ENCODE results near the gene TRIP6. TPM values are rescaled to one million over a fixed set of nuclear protein-coding genes. Genes with fewer than 3 reads are reported as not detected.
"Not testable (repeated sequence)": the region's sequence is repeated elsewhere in the genome, so short reads cannot be mapped to it uniquely, and the experiment has no call there.

Gene TRIP6
- total RNA-seq, 1 donor from 2014 or later = 30.8 TPM

GRCh38 chr7:100900978-100901377 lies 33.8 kb downstream of the TRIP6 start:
- intact Hi-C loops (cut with micrococcal nuclease) = no loop called here

- intact Hi-C loops (cut with micrococcal nuclease) = no loop called here
Measured at GRCh38 chr7:100901921-100902332, 34.7 kb downstream of the TRIP6 start.

GRCh38 chr7:100902638-100903037 lies 35.5 kb downstream of the TRIP6 start:
- intact Hi-C loops (cut with micrococcal nuclease) = no loop called here

GRCh38 chr7:100908512-100908911 lies 41.3 kb downstream of the TRIP6 start:
- intact Hi-C loops (cut with micrococcal nuclease) = no loop called here

- intact Hi-C loops (cut with micrococcal nuclease) = not testable (repeated sequence)
Measured at GRCh38 chr7:100910443-100910842, 43.3 kb downstream of the TRIP6 start.

- intact Hi-C loops (cut with micrococcal nuclease) = no loop called here
Measured at GRCh38 chr7:100911484-100911883, 44.3 kb downstream of the TRIP6 start.

- intact Hi-C loops (cut with micrococcal nuclease) = no loop called here
Measured at GRCh38 chr7:100914208-100914878, 47.2 kb downstream of the TRIP6 start.

GRCh38 chr7:100914879-100915447 lies 47.8 kb downstream of the TRIP6 start:
- intact Hi-C loops (cut with micrococcal nuclease) = no loop called here

- intact Hi-C loops (cut with micrococcal nuclease) = not testable (repeated sequence)
Measured at GRCh38 chr7:100919335-100919734, 52.1 kb downstream of the TRIP6 start.

GRCh38 chr7:100919779-100920437 lies 52.7 kb downstream of the TRIP6 start:
- intact Hi-C loops (cut with micrococcal nuclease) = not testable (repeated sequence)

- intact Hi-C loops (cut with micrococcal nuclease) = no loop called here
Measured at GRCh38 chr7:100921039-100921438, 53.9 kb downstream of the TRIP6 start.

Other genes with a start within 250 kb of the TRIP6 start
- gene TFR2, start 225.8 kb upstream of the TRIP6 start, total RNA-seq = 11.7 and 13.5 TPM in 2 replicates
- not detected in 2 replicates for gene ACTL6B, start 210.9 kb upstream of the TRIP6 start, total RNA-seq
- 239 and 243 TPM in 2 replicates for gene GNB2, start 193.6 kb upstream of the TRIP6 start, total RNA-seq
- gene GIGYF1, start 173.1 kb upstream of the TRIP6 start, total RNA-seq = 43.5 and 49.7 TPM in 2 replicates
- 45.4 and 46.8 TPM in 2 replicates for gene POP7, start 161.3 kb upstream of the TRIP6 start, total RNA-seq
- not detected in 2 replicates for gene EPO, start 146.9 kb upstream of the TRIP6 start, total RNA-seq
- not detected in 2 replicates for gene ZAN, start 133.8 kb upstream of the TRIP6 start, total RNA-seq
- 1.5 and 1.7 TPM in 2 replicates for gene EPHB4, start 39.9 kb upstream of the TRIP6 start, total RNA-seq
- gene SLC12A9, start 14.7 kb upstream of the TRIP6 start, total RNA-seq = 41.3 and 45.6 TPM in 2 replicates
- gene SRRT, start 7.7 kb downstream of the TRIP6 start, total RNA-seq = 247 and 258 TPM in 2 replicates
- gene UFSP1, start 22.3 kb downstream of the TRIP6 start, total RNA-seq = 2.9 and 3.5 TPM in 2 replicates
- gene ACHE, start 28.5 kb downstream of the TRIP6 start, total RNA-seq = 0.23 TPM in 1 of 2 replicates, not detected in the other
- not detected in 2 replicates for gene MUC3A, start 82.1 kb downstream of the TRIP6 start, total RNA-seq
- gene MUC12, start 102.2 kb downstream of the TRIP6 start, total RNA-seq = 0.48 TPM in 2 replicates
- gene MUC17, start 152.7 kb downstream of the TRIP6 start, total RNA-seq = not detected in 2 replicates
- gene TRIM56, start 218.1 kb downstream of the TRIP6 start, total RNA-seq = 60.0 and 61.6 TPM in 2 replicates